NOMO-1 (cell line): Measurements from ENCODE around the gene BET1L.
"Not testable (repeated sequence)": the region's sequence is repeated elsewhere in the genome, so short reads cannot be mapped to it uniquely, and the experiment has no call there.

Source experiments
- DNase-seq, 2 experiments: peaks; one replicate each; lab custom pipeline; 2025; ENCODE audit not compliant: unreplicated experiment in 2 of 2; lab: John Stamatoyannopoulos, UW

BET1L gene

GRCh38 chr11:198236-198806 lies 8.9 kb downstream of the BET1L start:
- no peak for DNase-seq

- no peak for DNase-seq
These were observed 9.4 kb downstream of the BET1L start for GRCh38 chr11:197741-198235.

GRCh38 chr11:196786-197731 lies 10.1 kb downstream of the BET1L start:
- no peak for DNase-seq

- not testable (repeated sequence) for DNase-seq
These were observed 13.7 kb downstream of the BET1L start for GRCh38 chr11:193481-193880.

- not testable (repeated sequence) for DNase-seq
These were observed 14.5 kb downstream of the BET1L start, which contains the start of gene SCGB1C1 for GRCh38 chr11:192674-193128. Gene SCGB1C1 (plus strand): TSS chr11:193078. CDS start chr11:193100, 22 bp downstream.

GRCh38 chr11:191490-192478 lies 15.4 kb downstream of the BET1L start:
- not testable (repeated sequence) for DNase-seq

- not testable (repeated sequence) for DNase-seq
These were observed 16.7 kb downstream of the BET1L start for GRCh38 chr11:190546-190945.

- not testable (repeated sequence) for DNase-seq
These were observed 17.3 kb downstream of the BET1L start for GRCh38 chr11:189843-190311.

- not testable (repeated sequence) for DNase-seq
These were observed 17.9 kb downstream of the BET1L start for GRCh38 chr11:189200-189783.

GRCh38 chr11:180242-180641 lies 27.0 kb downstream of the BET1L start:
- not testable (repeated sequence) for DNase-seq
